ENCODE measurements around the gene VMAC. TPM values are rescaled to one million over a fixed set of nuclear protein-coding genes. Genes with fewer than 3 reads are reported as not detected.

Gene VMAC
- polyA plus RNA-seq, 2 of the 4 experiments (the other 2 are of a cell fraction): 1.1 to 1.6 TPM

GRCh38 chr19:5921516-5922160 lies 17.0 kb downstream of the VMAC start:
- no peak overlapping the region for H3K4me2 ChIP-seq
- H3K9me3 ChIP-seq: no peaks in the 10 kb centered on the region
- FAIRE-seq (no peak), ATAC-seq (no peak), DNase-seq (ENCODE audit: low read depth in 1 of 2, low spot score in 1 of 2) (no peak)
- no peak for TF ChIP-seq BHLHE40 (IDR thresholded peaks at IDR 0.05; ENCODE audit: low read depth, low read length)
- TF ChIP-seq EP300 (IDR thresholded peaks at IDR 0.05): no peak
- TF ChIP-seq TP53 (CRISPR knock-in tag; IDR thresholded peaks at IDR 0.05): no peak
- no peak for TF ChIP-seq CHD2 (IDR thresholded peaks at IDR 0.05; ENCODE audit: low read length, partially characterized antibody)
- TF ChIP-seq TFCP2L1 (CRISPR knock-in tag; IDR thresholded peaks at IDR 0.05): no peak
- no peak for TF ChIP-seq HEYL (CRISPR knock-in tag; IDR thresholded peaks at IDR 0.05)
- TF ChIP-seq RARB (CRISPR knock-in tag; IDR thresholded peaks at IDR 0.05): no peak
- TF ChIP-seq ZSCAN20 (CRISPR knock-in tag; IDR thresholded peaks at IDR 0.05): no peak
- no peak for TF ChIP-seq JUN (IDR thresholded peaks at IDR 0.05)
- no peak for TF ChIP-seq CHD4 (IDR thresholded peaks at IDR 0.05; ENCODE audit: borderline replicate concordance)
- TF ChIP-seq POLR2A (IDR thresholded peaks at IDR 0.05; ENCODE audit: low read length): no peak
- no peak for TF ChIP-seq BCL3 (IDR thresholded peaks at IDR 0.05)
- TF ChIP-seq CTCF (IDR thresholded peaks at IDR 0.05): no peak
- TF ChIP-seq PHF8 (IDR thresholded peaks at IDR 0.05; ENCODE audit: borderline replicate concordance, low read depth): no peak
- TF ChIP-seq NFE2L2 (conservative IDR thresholded peaks at IDR 0.05; ENCODE audit: low read length): no peak
- no peak for TF ChIP-seq ELK1 (IDR thresholded peaks at IDR 0.05; ENCODE audit: low read depth, low read length)
- TF ChIP-seq RCOR1 (IDR thresholded peaks at IDR 0.05; ENCODE audit: low read depth, low read length): no peak
- no peak for TF ChIP-seq E2F6 (IDR thresholded peaks at IDR 0.05; ENCODE audit: borderline replicate concordance, low read depth)
- CTCF ChIA-PET: no interaction called here
- H3K4me3 ChIP-seq: no peak overlapping the region
- WGBS (ENCODE audit: missing lambda C conversion rate): 94% methylated on average over 21 of the region's 21 CpGs
- no peak overlapping the region for H3K27ac ChIP-seq
- POLR2A ChIA-PET: no interaction called here
- H3K4me1 ChIP-seq: no peaks in the 10 kb centered on the region

GRCh38 chr19:5922161-5922545 lies 17.5 kb downstream of the VMAC start:
- POLR2A ChIA-PET: no interaction called here
- no peak overlapping the region for H3K4me3 ChIP-seq
- H3K4me2 ChIP-seq: no peak overlapping the region
- FAIRE-seq: no peak
- H3K9me3 ChIP-seq: no peaks in the 10 kb centered on the region
- H3K27ac ChIP-seq: no peak overlapping the region
- TF ChIP-seq MYC (IDR thresholded peaks at IDR 0.05; ENCODE audit: borderline replicate concordance, low read length): no peak
- DNase-seq (ENCODE audit: low read depth in 1 of 2, low spot score in 1 of 2): no peak
- H3K4me1 ChIP-seq: no peaks in the 10 kb centered on the region
- 97% methylated on average over 12 of the region's 12 CpGs for WGBS (ENCODE audit: missing lambda C conversion rate)
- CTCF ChIA-PET: no interaction called here
- ATAC-seq: no peak

- DNase-seq (ENCODE audit: low read depth in 1 of 2, low spot score in 1 of 2) (no peak), FAIRE-seq (no peak), ATAC-seq (no peak)
- 92% methylated on average over 5 of the region's 16 CpGs for WGBS (ENCODE audit: missing lambda C conversion rate)
- no peak for TF ChIP-seq PHF8 (IDR thresholded peaks at IDR 0.05; ENCODE audit: borderline replicate concordance, low read depth)
- TF ChIP-seq HEYL (CRISPR knock-in tag; IDR thresholded peaks at IDR 0.05): no peak
- no peak for TF ChIP-seq POLR2AphosphoS2 (conservative IDR thresholded peaks at IDR 0.05; ENCODE audit: low read length)
- TF ChIP-seq FOXS1 (CRISPR knock-in tag; IDR thresholded peaks at IDR 0.05): no peak
- no peak for TF ChIP-seq ZNF302 (CRISPR knock-in tag; IDR thresholded peaks at IDR 0.05)
- no peak for TF ChIP-seq TP53 (CRISPR knock-in tag; IDR thresholded peaks at IDR 0.05)
- no peak for TF ChIP-seq NPAS2 (CRISPR knock-in tag; IDR thresholded peaks at IDR 0.05; ENCODE audit: borderline replicate concordance)
- TF ChIP-seq RNF2 (IDR thresholded peaks at IDR 0.05; ENCODE audit: borderline replicate concordance, low read depth): no peak
- no peak for TF ChIP-seq ELK1 (IDR thresholded peaks at IDR 0.05; ENCODE audit: low read depth, low read length)
- no peak for TF ChIP-seq CHD4 (IDR thresholded peaks at IDR 0.05; ENCODE audit: borderline replicate concordance)
- no peak for TF ChIP-seq BCL3 (IDR thresholded peaks at IDR 0.05)
- TF ChIP-seq JUN (IDR thresholded peaks at IDR 0.05): no peak
- no peak for TF ChIP-seq HDAC2 (IDR thresholded peaks at IDR 0.05)
- no peak for TF ChIP-seq MAFK (IDR thresholded peaks at IDR 0.05; ENCODE audit: partially characterized antibody)
- TF ChIP-seq SREBF2 (IDR thresholded peaks at IDR 0.05): no peak
- ChIA-PET POLR2A (no interaction called here), CTCF (no interaction called here)
- no peak overlapping the region for H3K4me3 ChIP-seq
- H3K4me2 ChIP-seq: no peak overlapping the region
- H3K27ac ChIP-seq: no peak overlapping the region
- H3K4me1 ChIP-seq: no peaks in the 10 kb centered on the region
- H3K9me3 ChIP-seq: no peaks in the 10 kb centered on the region
These were observed 18.7 kb downstream of the VMAC start for GRCh38 chr19:5923356-5923755.
